GM19438 (cell line): ENCODE data around the gene C4BPB.
"Not testable (repeated sequence)": the region's sequence is repeated elsewhere in the genome, so short reads cannot be mapped to it uniquely, and the experiment has no call there.

Source experiments
- ATAC-seq: cut with Tn5 transposase; IDR thresholded peaks from one replicate; pipeline ENCODE4 v1.9.1; 2021; ENCODE audit warnings: low read depth; ENCODE audit not compliant: unreplicated experiment

The C4BPB gene

DNA sequence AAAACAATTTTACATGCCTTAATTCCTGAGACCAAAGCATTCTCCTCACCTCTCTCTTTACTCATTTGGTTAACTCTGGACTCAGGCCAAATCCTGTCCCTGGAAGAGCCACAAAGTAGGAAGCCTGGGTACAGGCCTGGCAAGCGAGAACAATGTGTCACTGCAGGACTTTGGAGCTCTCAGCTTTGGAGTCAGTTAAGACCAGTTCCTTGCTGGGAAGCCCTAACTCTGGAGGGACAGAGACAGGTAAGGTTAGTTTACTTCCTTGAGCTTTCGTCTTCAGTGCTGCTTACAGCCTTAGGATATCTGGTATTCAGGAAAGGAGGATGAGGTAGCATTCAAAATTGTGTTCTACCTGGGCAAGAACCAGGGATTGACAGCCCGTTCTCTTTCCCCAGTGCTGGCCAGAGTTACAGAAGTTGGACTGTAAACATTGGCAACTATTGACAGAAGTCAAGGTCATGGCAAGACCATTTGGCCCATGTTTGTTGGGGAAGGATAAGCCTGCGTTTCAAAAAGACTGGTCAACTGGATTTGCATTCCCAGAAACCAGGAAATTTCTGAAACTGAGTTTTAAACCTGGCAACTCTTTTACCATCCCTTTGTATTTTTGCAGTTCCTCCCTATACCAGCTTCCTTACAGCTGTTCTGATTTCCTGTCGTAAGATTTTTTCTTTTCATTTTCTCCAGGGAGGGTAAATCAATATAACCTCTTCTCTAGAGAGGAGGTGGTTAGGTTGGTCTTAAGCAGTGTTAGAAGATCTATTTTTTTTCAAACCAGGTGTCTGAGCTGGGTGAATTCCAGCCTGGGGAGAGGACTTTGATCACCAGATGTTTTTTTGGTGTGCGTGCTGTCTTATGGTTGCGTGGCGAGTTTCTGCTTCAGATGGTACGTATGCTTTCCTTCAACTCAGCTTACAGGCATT, at the start of gene C4BPB:
TSS of gene C4BPB (plus strand) at position 160 of the 926 bp plus-strand sequence. CDS start at position 832, 672 bp downstream.
- ATAC-seq = no peak

- ATAC-seq = no peak
Observed at GRCh38 chr1:207039380-207040180, 49.1 kb upstream of the C4BPB start.

DNA sequence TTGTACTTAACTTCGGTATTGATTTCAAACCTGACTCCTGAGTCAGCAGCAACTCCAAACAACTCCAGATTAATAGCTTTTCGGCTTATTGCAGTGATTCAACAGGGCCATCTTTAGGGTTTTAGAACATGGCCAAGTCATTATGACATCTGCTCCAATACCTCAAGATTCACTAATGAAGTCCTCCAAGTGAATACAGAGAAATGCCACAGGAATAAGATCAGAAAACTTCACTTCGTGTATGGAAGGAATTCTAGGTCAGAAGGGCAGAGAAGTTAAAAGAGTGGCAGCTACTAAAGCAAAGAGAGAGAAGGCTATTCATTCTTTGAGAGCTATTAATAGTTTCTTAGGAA, 48.5 kb upstream of the C4BPB start:
- no peak for ATAC-seq

GRCh38 chr1:207041397-207041796, 47.3 kb upstream of the C4BPB start:
- ATAC-seq = not testable (repeated sequence)

- no peak for ATAC-seq
Observed at GRCh38 chr1:207045453-207045852, 43.2 kb upstream of the C4BPB start.

GRCh38 chr1:207047505-207047904, 41.2 kb upstream of the C4BPB start:
- no peak for ATAC-seq

GRCh38 chr1:207048041-207048440, 40.6 kb upstream of the C4BPB start:
- ATAC-seq = no peak

DNA sequence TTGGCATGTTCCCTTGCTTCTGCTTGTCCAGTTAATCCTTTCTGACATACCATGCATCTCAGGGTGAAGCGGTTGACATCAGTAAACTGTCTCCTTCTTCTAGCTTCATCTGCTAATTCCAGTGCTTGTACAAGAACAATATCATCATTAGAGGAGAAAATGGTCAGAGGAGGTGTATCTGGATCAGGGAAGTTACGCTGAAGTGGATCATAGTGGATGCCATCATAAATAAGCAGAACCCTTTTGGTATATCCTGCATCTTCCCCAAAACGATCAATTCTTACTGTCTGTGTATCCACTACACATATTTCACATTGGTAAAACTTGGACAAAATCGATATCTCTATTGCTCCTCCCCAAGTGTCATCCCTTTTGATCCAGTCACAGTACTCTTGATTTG, 39.6 kb upstream of the C4BPB start:
- ATAC-seq = no peak

- no peak for ATAC-seq
Observed at GRCh38 chr1:207049514-207049913, 39.1 kb upstream of the C4BPB start.

- no peak for ATAC-seq
Observed at GRCh38 chr1:207049974-207050391, 38.7 kb upstream of the C4BPB start.

- ATAC-seq = peak; percentile 47
Observed at GRCh38 chr1:207050480-207051190, 38.0 kb upstream of the C4BPB start.

GRCh38 chr1:207051191-207051943, 37.3 kb upstream of the C4BPB start, which contains the start of gene YOD1:
Gene YOD1, minus strand, starts transcription at chr1:207051208. Its CDS starts 178 bp downstream, at chr1:207051030.
- no peak for ATAC-seq

DNA sequence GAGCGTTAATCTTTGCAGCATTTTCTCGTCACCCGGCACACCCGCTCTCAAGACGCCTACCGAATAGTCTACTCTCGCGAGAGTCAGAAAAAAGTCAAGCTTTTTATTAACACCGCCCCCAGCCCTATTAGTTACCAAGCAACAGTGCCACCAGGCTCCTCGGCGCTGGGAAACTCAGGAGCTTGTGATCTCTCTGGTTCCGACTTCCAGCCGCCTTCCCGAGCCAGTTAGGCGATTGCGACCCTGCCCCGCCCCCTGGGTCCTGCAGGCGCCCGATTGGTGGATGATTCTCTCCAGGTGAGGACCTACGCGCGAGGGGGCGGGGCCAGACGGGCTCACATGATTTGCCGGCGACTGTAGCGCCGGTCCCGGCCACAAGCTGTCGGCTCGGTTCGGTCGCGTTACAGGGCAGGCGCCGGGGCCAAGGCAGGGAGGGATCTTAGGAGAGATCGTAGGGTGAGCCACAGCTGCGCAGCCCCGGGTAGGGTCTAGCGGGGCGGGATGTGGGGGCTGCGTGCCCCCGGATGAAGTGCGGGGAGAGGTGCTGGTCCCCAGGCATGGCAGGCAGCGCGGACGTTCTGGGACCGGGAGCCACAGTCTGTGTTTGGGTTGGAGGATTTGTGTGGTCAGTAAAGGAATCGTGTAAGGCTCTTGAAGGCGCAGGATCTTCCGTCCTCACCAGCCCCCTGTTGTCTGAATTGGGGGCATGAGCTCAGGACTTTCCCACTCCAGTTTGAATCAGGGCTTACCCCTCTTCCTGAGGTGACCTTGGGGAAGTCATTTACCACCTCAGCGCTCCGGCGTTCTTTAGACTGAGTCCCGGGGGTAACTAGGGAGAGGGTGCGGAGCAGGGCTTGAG, 35.5 kb upstream of the C4BPB start, which contains the start of gene PFKFB2:
TSS of gene PFKFB2 (plus strand) at position 365 of the 859 bp plus-strand sequence. CDS start 1,443 bp downstream, outside the sequence.
- ATAC-seq = peak; percentile 74

GRCh38 chr1:207054491-207054890, 34.2 kb upstream of the C4BPB start:
- ATAC-seq = no peak

GRCh38 chr1:207055386-207056001, 33.2 kb upstream of the C4BPB start:
- ATAC-seq = no peak

DNA sequence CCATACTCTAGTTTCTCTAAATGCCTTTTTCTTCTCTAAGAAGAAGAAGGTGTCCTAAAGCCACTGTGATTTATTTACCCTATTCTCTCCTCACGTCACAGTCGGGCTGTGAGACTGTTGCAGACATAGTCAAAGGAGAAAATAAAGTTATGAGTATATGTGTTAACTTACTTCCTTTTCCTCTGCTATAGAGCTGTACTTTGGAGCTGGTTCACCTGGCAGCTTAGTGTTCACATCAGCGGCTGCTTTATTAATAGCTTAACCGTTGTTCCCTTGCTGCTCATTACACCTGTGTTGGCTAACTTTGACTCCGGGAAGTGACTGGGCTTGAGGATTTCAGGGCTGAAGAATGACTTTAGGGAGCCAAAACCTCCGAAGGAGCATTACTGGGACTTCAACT, 32.0 kb upstream of the C4BPB start:
- no peak for ATAC-seq

- no peak for ATAC-seq
Observed at GRCh38 chr1:207058252-207058651, 30.4 kb upstream of the C4BPB start.
